H9 (cell line): ENCODE data around the gene CPD. TPM values are rescaled to one million over a fixed set of nuclear protein-coding genes. Genes with fewer than 3 reads are reported as not detected.

ENCODE experiments used
- DNase-seq: peaks from one replicate; pipeline ENCODE4 v3.0.0-alpha.2; 2017
- H2AFZ ChIP-seq: one replicate; pipeline ENCODE4 v1.6.1; 2013; ENCODE audit warnings: mild to moderate bottlenecking, low read length, control low read depth, moderate library complexity
- H2AK5ac ChIP-seq: 2 replicates; pipeline ENCODE4 v1.6.1; 2013; ENCODE audit warnings: low read length, control low read depth, mixed read lengths; ENCODE audit not compliant: insufficient read length
- H2BK120ac ChIP-seq: one replicate; pipeline ENCODE4 v1.6.1; 2013; ENCODE audit warnings: low read depth, mild to moderate bottlenecking, low read length, control low read depth, inconsistent platforms; ENCODE audit not compliant: poor library complexity, severe bottlenecking
- H2BK12ac ChIP-seq: 2 replicates; pipeline ENCODE4 v1.6.1; 2013; ENCODE audit warnings: low read length, control low read depth, mixed read lengths, low read depth; ENCODE audit not compliant: insufficient read length
- H2BK15ac ChIP-seq: 2 replicates; pipeline ENCODE4 v1.6.1; 2013; ENCODE audit warnings: low read depth, low read length, control low read depth
- H2BK20ac ChIP-seq: one replicate; pipeline ENCODE4 v1.6.1; 2013; ENCODE audit warnings: low read depth, mild to moderate bottlenecking, low read length, control low read depth, inconsistent platforms; ENCODE audit not compliant: poor library complexity, severe bottlenecking
- H2BK5ac ChIP-seq: 2 replicates; pipeline ENCODE4 v1.6.1; 2013; ENCODE audit warnings: low read length, control low read depth, mixed read lengths; ENCODE audit not compliant: insufficient read length
- H3K14ac ChIP-seq: 2 replicates; pipeline ENCODE4 v1.6.1; 2013; ENCODE audit warnings: low read length, control low read depth; ENCODE audit not compliant: insufficient read depth
- H3K18ac ChIP-seq: 2 replicates; pipeline ENCODE4 v1.6.1; 2013; ENCODE audit warnings: low read depth, mild to moderate bottlenecking, mixed read lengths, low read length, control low read depth; ENCODE audit not compliant: insufficient read length
- H3K23ac ChIP-seq: 2 replicates; pipeline ENCODE4 v1.6.1; 2013; ENCODE audit warnings: low read length, control low read depth, mixed read lengths, low read depth; ENCODE audit not compliant: insufficient read length
- H3K23me2 ChIP-seq: 2 replicates; pipeline ENCODE4 v1.6.1; 2013; ENCODE audit warnings: low read depth, mild to moderate bottlenecking, mixed read lengths, low read length, control low read depth; ENCODE audit not compliant: insufficient read length, poor library complexity, severe bottlenecking
- H3K27ac ChIP-seq: 2 replicates; pipeline ENCODE4 v1.5.1; 2013; ENCODE audit warnings: low read length, control low read depth, mixed read lengths, low read depth; ENCODE audit not compliant: insufficient read length
- H3K27me3 ChIP-seq: 2 replicates; pipeline ENCODE4 v1.6.1; 2013; ENCODE audit warnings: low read length, control low read depth, inconsistent platforms; ENCODE audit not compliant: insufficient read depth
- H3K4ac ChIP-seq: 2 replicates; pipeline ENCODE4 v1.6.1; 2013; ENCODE audit warnings: low read depth, mild to moderate bottlenecking, control low read depth, inconsistent platforms, low read length, moderate library complexity
- H3K4me1 ChIP-seq: 2 replicates; pipeline ENCODE4 v1.6.1; 2013; ENCODE audit warnings: low read length, control low read depth, inconsistent platforms; ENCODE audit not compliant: insufficient read depth
- H3K4me2 ChIP-seq: 2 replicates; pipeline ENCODE4 v1.6.1; 2013; ENCODE audit warnings: low read length, control low read depth, mixed read lengths; ENCODE audit not compliant: insufficient read length, insufficient read depth
- H3K56ac ChIP-seq: 2 replicates; pipeline ENCODE4 v1.6.1; 2013; ENCODE audit warnings: low read depth, mild to moderate bottlenecking, mixed read lengths, low read length, control low read depth; ENCODE audit not compliant: insufficient read length
- H3K79me1 ChIP-seq: 2 replicates; pipeline ENCODE4 v1.6.1; 2013; ENCODE audit warnings: low read depth, mild to moderate bottlenecking, moderate library complexity, low read length, control low read depth, inconsistent platforms; ENCODE audit not compliant: insufficient read depth, poor library complexity, severe bottlenecking
- H3K79me2 ChIP-seq: 2 replicates; pipeline ENCODE4 v1.6.1; 2013; ENCODE audit warnings: low read length, control low read depth, inconsistent platforms; ENCODE audit not compliant: insufficient read depth
- H3K9ac ChIP-seq: 2 replicates; pipeline ENCODE4 v1.6.1; 2013; ENCODE audit warnings: low read length, control low read depth, mixed read lengths; ENCODE audit not compliant: insufficient read length; ENCODE audit errors: extremely low read depth
- H3K9me3 ChIP-seq: one replicate; pipeline ENCODE4 v1.6.1; 2013; ENCODE audit warnings: low read depth, low read length, inconsistent platforms; ENCODE audit not compliant: control insufficient read depth
- H3T11ph ChIP-seq: one replicate; pipeline ENCODE4 v1.6.1; 2013; ENCODE audit warnings: mild to moderate bottlenecking, low read length, control low read depth, inconsistent platforms
- H4K20me1 ChIP-seq: one replicate; pipeline ENCODE4 v1.6.1; 2013; ENCODE audit not compliant: control insufficient read depth, insufficient read length, insufficient read depth
- H4K5ac ChIP-seq: 2 replicates; pipeline ENCODE4 v1.6.1; 2013; ENCODE audit warnings: low read depth, mild to moderate bottlenecking, mixed read lengths, low read length, control low read depth; ENCODE audit not compliant: insufficient read length
- H4K8ac ChIP-seq: replicated peaks from 2 replicates; pipeline ENCODE4 v1.6.1; 2013; ENCODE audit warnings: low read length, control low read depth, mixed read lengths, low read depth; ENCODE audit not compliant: insufficient read length
- H4K91ac ChIP-seq: 2 replicates; pipeline ENCODE4 v1.6.1; 2013; ENCODE audit warnings: low read depth, mild to moderate bottlenecking, moderate library complexity, mixed read lengths, low read length, control low read depth; ENCODE audit not compliant: insufficient read length
- H3K27ac Mint-ChIP-seq, 3 experiments: 2 replicates in 2 of 3; 3 replicates in 1 of 3; pipeline ENCODE4 v1.8.0; 2020 to 2021; ENCODE audit warnings: mixed read lengths in 3 of 3, mild to moderate bottlenecking in 1 of 3, moderate library complexity in 1 of 3
- H3K27me3 Mint-ChIP-seq: 2 replicates; pipeline ENCODE4 v1.8.0; 2021; ENCODE audit warnings: low read depth, mild to moderate bottlenecking, moderate library complexity, mixed read lengths
- H3K36me3 Mint-ChIP-seq, 3 experiments: 2 replicates in 2 of 3; 3 replicates in 1 of 3; pipeline ENCODE4 v1.8.0; 2020 to 2021; ENCODE audit warnings: low read depth in 3 of 3, mixed read lengths in 3 of 3; ENCODE audit not compliant: insufficient read depth in 1 of 3
- H3K4me1 Mint-ChIP-seq, 2 experiments: 2 replicates each; pipeline ENCODE4 v1.8.0; 2020; ENCODE audit warnings: mixed read lengths in 2 of 2
- H3K4me3 Mint-ChIP-seq, 2 experiments: 2 replicates in 1 of 2; 3 replicates in 1 of 2; pipeline ENCODE4 v1.8.0; 2020 to 2021; ENCODE audit warnings: mild to moderate bottlenecking in 2 of 2, mixed read lengths in 2 of 2, moderate library complexity in 1 of 2
- H3K9me3 Mint-ChIP-seq, 2 experiments: 2 replicates in 1 of 2; 3 replicates in 1 of 2; pipeline ENCODE4 v1.8.0; 2020; ENCODE audit warnings: mild to moderate bottlenecking in 2 of 2, mixed read lengths in 2 of 2, moderate library complexity in 1 of 2
- WGBS: extraction: QIAGEN DNeasy Blood & Tissue Kit; methylation state at CpG from one replicate; pipeline ENCODE4 v1.1.7; 2013; ENCODE audit warnings: missing lambda C conversion rate, low lambda C conversion rate, mixed read lengths; ENCODE audit not compliant: insufficient read length; ENCODE audit errors: extremely low coverage; 5-methylcytosine and 5-hydroxymethylcytosine counted together
- total RNA-seq: library from RNA; stranded (reverse); gene quantifications from 2 replicates; pipeline ENCODE4 v1.2.1, GENCODE V29; 2021
- TF ChIP-seq, protein P1 (sequence below): fragments of 200-600 bp; sonication (generic); conservative IDR thresholded peaks from 3 replicates; pipeline ENCODE4 v1.8.0; 2021; ENCODE audit warnings: antibody characterized with exemption, mild to moderate bottlenecking

The CPD gene
- total RNA-seq, 1 experiment from 2014 or later: 47.0 TPM

DNA sequence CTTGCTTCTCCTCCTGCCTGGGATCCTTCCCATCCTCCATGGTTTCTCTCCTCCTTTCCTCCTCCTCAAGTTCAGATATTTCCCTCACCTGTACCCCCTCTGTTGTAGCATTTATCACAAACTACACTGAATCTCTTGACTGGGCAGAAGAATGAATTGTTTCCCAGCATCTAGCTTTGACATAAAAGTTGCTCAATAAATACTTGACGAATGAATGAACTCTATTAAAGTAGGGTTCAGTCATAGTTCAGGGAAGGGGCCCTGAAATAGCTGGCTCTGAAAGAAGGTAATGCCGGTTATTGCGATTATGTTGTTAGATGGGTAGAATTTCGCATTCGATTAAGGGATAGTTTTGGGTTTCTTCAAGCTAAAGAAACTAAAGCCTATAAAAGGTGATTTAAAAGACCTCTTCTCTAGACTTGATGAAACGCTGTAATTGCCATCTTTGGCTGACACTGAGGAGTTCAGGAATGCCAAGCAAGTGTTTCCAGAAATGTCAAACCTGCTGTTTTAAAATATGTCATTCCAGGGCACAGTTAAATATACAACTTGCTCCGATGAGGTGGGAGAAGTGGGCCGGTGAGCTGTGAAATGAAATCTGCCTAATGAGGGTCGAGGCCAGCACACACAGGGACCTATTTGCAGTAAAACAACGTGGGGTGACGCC, 1.0 kb upstream of the CPD start:
- Histone ChIP-seq H4K91ac (no peak overlapping the region), H3K27me3 (peaks cover 17% of the 10 kb centered on the region; the same call in 1 of the 2 replicates), H4K8ac (no peak overlapping the region), H3K23me2 (peaks cover 21% of the 10 kb centered on the region), H3K14ac (no peak overlapping the region), H4K5ac (no peak overlapping the region), H4K20me1 (peaks cover 2% of the 10 kb centered on the region), H3K9ac (no peak overlapping the region), H2BK20ac (no peak overlapping the region), H3K4me2 (peak overlapping the region; percentile 93), H2BK120ac (no peak overlapping the region), H3K79me2 (no peaks in the 10 kb centered on the region), H3K9me3 (no peaks in the 10 kb centered on the region), H3K27ac (no peak overlapping the region), H3K56ac (no peak overlapping the region), H2BK12ac (no peak overlapping the region), H2BK15ac (no peak overlapping the region), H3K23ac (no peak overlapping the region), H3T11ph (no peak overlapping the region), H2BK5ac (no peak overlapping the region), H3K79me1 (no peaks in the 10 kb centered on the region), H2AK5ac (no peak overlapping the region), H3K4ac (no peak overlapping the region), H3K18ac (no peak overlapping the region), H2AFZ (no peak overlapping the region), H3K4me1 (no peaks in the 10 kb centered on the region; the same call in 1 of the 2 replicates)
- DNase-seq: no peak
- Mint-ChIP-seq H3K4me3 (peak overlapping the region; percentile 80 to 82), H3K36me3 (no peaks in the 10 kb centered on the region), H3K4me1 (peaks cover 47 to 52% of the 10 kb centered on the region in 2 experiments), H3K27me3 (peaks cover 46% of the 10 kb centered on the region), H3K9me3 (no peaks in the 10 kb centered on the region; a peak in 1 of 5 replicates), H3K27ac (no peak overlapping the region; a peak in 1 of 7 replicates)
- WGBS: 100% methylated on average over 3 of the region's 11 CpGs
- TF ChIP-seq, protein P1, sequence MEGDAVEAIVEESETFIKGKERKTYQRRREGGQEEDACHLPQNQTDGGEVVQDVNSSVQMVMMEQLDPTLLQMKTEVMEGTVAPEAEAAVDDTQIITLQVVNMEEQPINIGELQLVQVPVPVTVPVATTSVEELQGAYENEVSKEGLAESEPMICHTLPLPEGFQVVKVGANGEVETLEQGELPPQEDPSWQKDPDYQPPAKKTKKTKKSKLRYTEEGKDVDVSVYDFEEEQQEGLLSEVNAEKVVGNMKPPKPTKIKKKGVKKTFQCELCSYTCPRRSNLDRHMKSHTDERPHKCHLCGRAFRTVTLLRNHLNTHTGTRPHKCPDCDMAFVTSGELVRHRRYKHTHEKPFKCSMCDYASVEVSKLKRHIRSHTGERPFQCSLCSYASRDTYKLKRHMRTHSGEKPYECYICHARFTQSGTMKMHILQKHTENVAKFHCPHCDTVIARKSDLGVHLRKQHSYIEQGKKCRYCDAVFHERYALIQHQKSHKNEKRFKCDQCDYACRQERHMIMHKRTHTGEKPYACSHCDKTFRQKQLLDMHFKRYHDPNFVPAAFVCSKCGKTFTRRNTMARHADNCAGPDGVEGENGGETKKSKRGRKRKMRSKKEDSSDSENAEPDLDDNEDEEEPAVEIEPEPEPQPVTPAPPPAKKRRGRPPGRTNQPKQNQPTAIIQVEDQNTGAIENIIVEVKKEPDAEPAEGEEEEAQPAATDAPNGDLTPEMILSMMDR: no peak
